Measurements from ENCODE around the gene UGT2B15.
"Not testable (repeated sequence)": the region's sequence is repeated elsewhere in the genome, so short reads cannot be mapped to it uniquely, and the experiment has no call there.

UGT2B15 gene

DNA sequence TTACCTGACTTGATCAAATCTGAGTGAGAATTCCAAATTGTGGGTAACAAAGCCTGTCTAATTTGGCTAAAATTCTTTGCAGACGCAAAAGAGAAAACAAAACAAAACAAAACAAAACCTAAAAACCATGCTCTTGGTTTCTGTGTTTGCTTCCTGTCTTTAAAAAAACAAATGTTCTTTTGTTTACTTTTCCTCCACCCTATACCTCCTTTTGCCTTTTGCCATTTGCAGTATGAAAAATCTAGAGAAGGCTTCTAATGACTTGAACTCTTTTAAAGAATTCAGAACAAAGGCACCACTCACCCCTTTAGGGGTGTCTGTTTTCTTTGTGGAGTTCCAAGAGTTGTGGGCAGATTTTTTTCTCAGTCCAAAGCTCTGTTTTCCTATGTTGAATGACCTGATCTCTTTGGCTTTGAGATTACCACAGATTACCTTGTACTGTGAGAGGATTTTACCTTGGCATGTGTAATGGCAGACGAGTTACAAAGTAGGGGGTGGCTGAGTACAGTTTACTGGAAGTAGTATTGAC lies 13.9 kb downstream of the UGT2B15 start:
- not testable (repeated sequence) for DNase-seq (ENCODE audit: low spot score); FAIRE-seq

DNA sequence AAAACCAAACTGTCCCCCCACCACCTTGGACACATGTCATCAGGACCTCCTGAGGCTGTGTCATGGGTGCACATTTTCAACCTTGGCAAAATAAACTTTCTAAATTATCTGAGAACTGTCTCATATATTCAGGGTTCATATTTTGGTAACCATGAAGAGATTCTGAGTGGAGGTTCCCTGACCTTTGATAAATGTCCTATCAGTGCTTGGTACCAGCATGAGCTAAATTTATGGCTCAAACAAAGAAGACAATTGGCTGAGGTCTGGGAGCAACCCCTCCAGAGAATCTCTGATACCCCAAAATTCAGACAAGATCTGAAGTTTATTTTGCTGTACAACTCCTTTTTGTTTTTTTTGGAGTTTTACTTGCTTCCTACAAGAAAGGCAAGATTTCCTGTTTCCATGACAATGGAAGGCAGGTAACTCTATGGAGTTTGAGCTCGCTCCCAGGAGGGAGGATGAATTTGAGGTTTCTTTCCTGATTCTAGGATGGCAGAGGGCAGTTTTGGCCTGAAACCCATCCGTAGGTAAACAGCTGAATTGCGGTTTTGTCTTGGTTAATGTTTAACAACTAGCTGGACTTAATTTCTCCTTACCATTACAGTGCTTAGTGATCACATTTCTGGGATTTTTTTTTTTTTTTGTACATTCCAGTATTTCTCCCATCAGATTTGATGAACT lies 14.5 kb downstream of the UGT2B15 start:
- peak; percentile 93 for FAIRE-seq

DNA sequence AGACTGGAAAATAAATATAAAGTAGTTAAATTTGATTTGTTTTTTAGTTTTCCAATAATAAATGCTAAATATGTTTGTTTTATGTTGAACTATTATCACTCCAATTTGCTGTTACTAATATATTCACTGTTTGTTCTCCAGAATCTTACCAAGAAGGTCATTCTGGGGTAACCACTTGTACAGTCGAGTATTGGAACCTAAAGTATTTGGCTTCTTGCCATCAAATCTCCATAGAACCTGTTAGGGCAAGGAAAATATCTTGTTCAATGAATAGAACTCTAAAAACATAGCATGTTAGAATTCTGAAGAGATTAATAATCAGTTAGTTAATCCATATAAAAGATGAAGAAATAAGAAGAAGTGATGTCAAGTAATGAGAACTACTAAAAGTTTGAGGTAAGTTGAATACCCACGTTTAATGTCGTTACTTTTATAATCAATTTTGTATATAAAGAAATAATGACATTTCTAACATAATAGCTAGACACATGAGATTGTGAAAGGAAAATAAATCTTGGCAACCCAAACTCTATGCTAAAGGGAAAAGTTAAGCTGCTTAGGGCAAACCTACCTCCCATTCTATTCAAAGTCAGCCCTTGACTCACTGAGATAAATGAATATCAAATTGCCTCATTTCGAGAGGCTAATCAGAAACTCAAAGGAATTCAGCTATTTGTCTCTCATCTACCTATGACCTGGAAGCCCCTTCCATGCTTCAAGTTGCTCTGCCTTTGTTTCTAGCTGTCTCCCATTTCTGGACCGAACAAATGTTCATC lies 15.3 kb downstream of the UGT2B15 start:
- peak; percentile 60 for FAIRE-seq
- DNase-seq (ENCODE audit: low spot score): no peak

More for the DNA sequence above, 14.5 kb downstream of the UGT2B15 start:
- peak; percentile 60 for DNase-seq (ENCODE audit: low spot score)

GRCh38 chr4:68651932-68652331 lies 18.5 kb downstream of the UGT2B15 start:
- FAIRE-seq: no peak
- no peak for DNase-seq (ENCODE audit: low spot score)

GRCh38 chr4:68630371-68630770 lies 40.1 kb downstream of the UGT2B15 start:
- FAIRE-seq: no peak
- no peak for DNase-seq (ENCODE audit: low spot score)

DNA sequence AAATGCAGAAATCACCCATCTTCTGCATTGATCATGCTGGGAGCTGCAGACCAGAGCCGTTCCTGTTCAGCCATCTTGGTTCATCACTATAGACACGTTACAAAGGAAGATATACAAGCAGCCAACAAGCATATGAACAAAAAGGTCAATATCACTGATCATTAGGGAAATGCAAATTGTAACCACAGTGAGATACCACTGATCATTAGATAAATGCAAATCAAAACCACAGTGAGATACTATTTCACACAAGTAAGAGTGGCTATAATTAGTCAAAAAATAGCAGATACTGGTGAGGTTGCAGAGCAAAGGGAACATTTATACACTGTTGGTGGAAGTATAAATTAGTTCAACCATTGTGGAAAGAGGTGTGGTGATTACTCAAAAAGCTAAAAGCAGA lies 47.7 kb downstream of the UGT2B15 start:
- FAIRE-seq; DNase-seq (ENCODE audit: low spot score): not testable (repeated sequence)

GRCh38 chr4:68617003-68617698 lies 53.3 kb downstream of the UGT2B15 start:
- DNase-seq (ENCODE audit: low spot score) (no peak), FAIRE-seq (no peak)

GRCh38 chr4:68615699-68616422 lies 54.6 kb downstream of the UGT2B15 start:
- FAIRE-seq (no peak), DNase-seq (ENCODE audit: low spot score) (no peak)

DNA sequence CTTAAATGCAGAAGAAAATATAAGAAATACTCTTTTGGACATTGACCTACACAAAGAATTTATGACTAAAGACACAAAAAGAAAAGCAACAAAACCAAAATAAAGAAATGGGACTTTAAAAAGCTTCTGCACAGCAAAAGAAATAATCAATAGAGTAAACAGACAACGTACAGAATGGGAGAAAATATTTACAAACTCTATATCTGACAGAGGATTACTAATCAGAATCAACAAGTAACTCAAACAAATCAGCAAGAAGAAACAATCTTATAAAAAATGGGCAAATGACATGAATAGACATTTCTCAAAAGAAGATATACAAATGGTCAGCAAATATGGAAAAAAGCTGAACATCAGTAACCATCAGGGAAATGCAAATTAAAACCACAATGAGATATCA lies 56.7 kb downstream of the UGT2B15 start:
- DNase-seq (ENCODE audit: low spot score) (no peak), FAIRE-seq (no peak)

- no peak for FAIRE-seq
- no peak for DNase-seq (ENCODE audit: low spot score)
Observed at GRCh38 chr4:68606240-68606639, 64.2 kb downstream of the UGT2B15 start.

GRCh38 chr4:68599150-68599549 lies 71.3 kb downstream of the UGT2B15 start:
- FAIRE-seq (no peak), DNase-seq (ENCODE audit: low spot score) (no peak)

DNA sequence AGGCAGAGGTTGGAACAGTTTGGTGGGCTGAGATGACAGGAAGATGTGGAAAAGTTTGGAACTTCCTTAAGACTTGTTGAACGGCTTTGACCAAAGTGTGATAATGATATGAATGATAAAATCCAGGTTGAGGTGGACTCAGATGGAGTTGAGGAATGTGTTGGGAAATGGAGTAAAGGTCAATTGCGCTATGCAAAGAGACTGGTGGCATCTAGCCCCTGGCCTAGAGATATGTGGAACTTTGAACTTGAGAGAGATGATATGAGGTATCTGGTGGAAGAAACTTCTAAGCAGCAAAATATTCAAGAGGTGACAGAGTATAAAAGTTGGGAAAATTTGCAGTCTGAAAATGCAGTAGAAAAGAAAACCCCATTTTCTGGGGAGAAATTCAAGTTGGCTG lies 73.0 kb downstream of the UGT2B15 start:
- FAIRE-seq (no peak), DNase-seq (ENCODE audit: low spot score) (no peak)
